B cell (primary cell): Measurements from ENCODE around the gene MAP2K3. TPM values are rescaled to one million over a fixed set of nuclear protein-coding genes. Genes with fewer than 3 reads are reported as not detected.

Experiments
- ATAC-seq: fragments of 200-7000 bp; cut with Tn5 transposase; one replicate; pipeline ENCODE4 v1.10.0; 2021; ENCODE audit warnings: low read depth, mild to moderate bottlenecking, moderate number of reproducible peaks, moderate library complexity
- CTCF ChIA-PET: fragments of 350-600 bp; sonication (Branson Sonifier 250); formaldehyde crosslinking; loops from one replicate; lab custom pipeline; 2021; ENCODE audit warnings: antibody characterized with exemption, inconsistent platforms; lab: Charles Lee
- POLR2A ChIA-PET: fragments of 350-600 bp; sonication (Branson Sonifier 250); formaldehyde crosslinking; loops from one replicate; lab custom pipeline; 2021; ENCODE audit warnings: antibody characterized with exemption; lab: Charles Lee
- DNase-seq: peaks from one replicate; pipeline ENCODE4 v3.0.0; 2013
- H2AFZ ChIP-seq: 2 replicates; pipeline ENCODE4 v1.6.1; 2012; ENCODE audit warnings: mild to moderate bottlenecking, low read depth, low read length; ENCODE audit not compliant: insufficient read depth, poor library complexity, severe bottlenecking
- H3K27ac ChIP-seq, 2 donors: 1 replicate in 1 of 2; 2 replicates in 1 of 2; pipeline ENCODE4 v1.5.1; 2012 to 2013; ENCODE audit warnings: low read length in 2 of 2, mild to moderate bottlenecking in 2 of 2, moderate library complexity in 1 of 2
- H3K27me3 ChIP-seq, 4 experiments: fragments of 200-600 bp in 1 of 4; sonication (generic) in 1 of 4; replicated peaks in 1 of 4; 1 replicate in 2 of 4; 2 replicates in 2 of 4; pipeline versions ENCODE4 v1.6.1 to v1.7.0; 2013 to 2016; ENCODE audit warnings: low read length in 3 of 4, mild to moderate bottlenecking in 2 of 4, mixed read lengths in 1 of 4, moderate library complexity in 1 of 4; ENCODE audit not compliant: insufficient read depth in 4 of 4, control insufficient read depth in 3 of 4; ENCODE audit errors: control extremely low read depth in 1 of 4
- H3K36me3 ChIP-seq, 2 experiments: replicated peaks in 1 of 2; 1 replicate in 1 of 2; 2 replicates in 1 of 2; pipeline versions ENCODE4 v1.6.1 to v1.7.1; 2013; ENCODE audit warnings: low read length in 1 of 2; ENCODE audit not compliant: insufficient read depth in 2 of 2, control insufficient read depth in 1 of 2; ENCODE audit errors: control extremely low read depth in 1 of 2, extremely low read depth in 1 of 2
- H3K4me1 ChIP-seq, 2 donors: fragments of 200-600 bp in 1 of 2; sonication (generic) in 1 of 2; 1 replicate in 1 of 2; 2 replicates in 1 of 2; pipeline versions ENCODE4 v1.5.1 to v1.6.1; 2013 to 2017; ENCODE audit warnings: low read length in 2 of 2; ENCODE audit not compliant: control insufficient read depth in 2 of 2, insufficient read depth in 2 of 2
- H3K4me2 ChIP-seq: replicated peaks from 2 replicates; pipeline ENCODE3; 2012; ENCODE audit warnings: mild to moderate bottlenecking, low read depth, low read length; ENCODE audit not compliant: poor library complexity, severe bottlenecking
- H3K4me3 ChIP-seq, 5 experiments: fragments of 200-600 bp in 1 of 5; sonication (generic) in 1 of 5; 1 replicate in 3 of 5; 2 replicates in 2 of 5; pipeline versions ENCODE4 v1.5.1 to v1.7.0; 2011 to 2016; ENCODE audit warnings: low read length in 4 of 5, mild to moderate bottlenecking in 4 of 5, low read depth in 2 of 5, control low read depth in 1 of 5, moderate library complexity in 1 of 5; ENCODE audit not compliant: insufficient read depth in 1 of 5; ENCODE audit errors: control extremely low read depth in 1 of 5, extremely low read depth in 1 of 5
- H3K79me2 ChIP-seq: fragments of 200-600 bp; sonication (generic); one replicate; pipeline ENCODE4 v1.6.0; 2016; ENCODE audit warnings: low read length; ENCODE audit not compliant: control insufficient read depth, insufficient read depth
- H3K9ac ChIP-seq: fragments of 200-600 bp; sonication (generic); 2 replicates; pipeline ENCODE4 v1.6.1; 2017; ENCODE audit warnings: mild to moderate bottlenecking, low read length, moderate library complexity
- H3K9me3 ChIP-seq, 3 donors: one replicate each; pipeline versions ENCODE4 v1.6.1 to v1.7.1; 2013; ENCODE audit warnings: low read length in 2 of 3; ENCODE audit not compliant: control insufficient read depth in 2 of 3, insufficient read depth in 1 of 3; ENCODE audit errors: control extremely low read depth in 1 of 3
- H4K20me1 ChIP-seq: 2 replicates; pipeline ENCODE4 v1.6.0; 2012; ENCODE audit warnings: mild to moderate bottlenecking, low read length; ENCODE audit not compliant: insufficient read depth, control insufficient read depth, poor library complexity, severe bottlenecking
- H3K27ac Mint-ChIP-seq: one replicate; pipeline ENCODE4 v1.8.0; 2021; ENCODE audit warnings: mixed read lengths
- H3K27me3 Mint-ChIP-seq: one replicate; pipeline ENCODE4 v1.8.0; 2021; ENCODE audit warnings: mixed read lengths
- H3K4me1 Mint-ChIP-seq: one replicate; pipeline ENCODE4 v1.8.0; 2021; ENCODE audit warnings: mixed read lengths
- H3K4me3 Mint-ChIP-seq: one replicate; pipeline ENCODE4 v1.8.0; 2021; ENCODE audit warnings: mixed read lengths
- H3K9me3 Mint-ChIP-seq: one replicate; pipeline ENCODE4 v1.8.0; 2022; ENCODE audit warnings: mixed read lengths; ENCODE audit not compliant: insufficient read depth
- EZH2 ChIP-seq: IDR thresholded peaks from 2 replicates; pipeline ENCODE4 v1.6.1; 2012; ENCODE audit warnings: borderline replicate concordance, low read depth, mild to moderate bottlenecking, moderate library complexity, low read length; ENCODE audit not compliant: insufficient read depth, poor library complexity, severe bottlenecking
- WGBS: methylation state at CpG from one replicate; pipeline ENCODE4 v1.1.5; 2013; ENCODE audit warnings: missing lambda C conversion rate; ENCODE audit not compliant: insufficient coverage; 5-methylcytosine and 5-hydroxymethylcytosine counted together
- intact Hi-C: fragments of 100-400 bp; cut with micrococcal nuclease; formaldehyde crosslinking; loops from one replicate; pipeline ENCODE4 v1.10.0; 2022
- polyA plus RNA-seq: library from polyadenylated mRNA; depleted of rRNA; stranded (reverse); fragments of >200 nt; gene quantifications from 2 replicates; pipeline ENCODE4 v1.2.3, GENCODE V29; 2012
- total RNA-seq, 2 donors: library from RNA; stranded (reverse); fragments of 120-200 nt in 1 of 2; gene quantifications; 1 replicate in 1 of 2; 2 replicates in 1 of 2; pipeline versions ENCODE4 v1.2.3 to v1.2.4, GENCODE V29; 2013 to 2022
- TF ChIP-seq, protein P1 (sequence below): fragments of 200-600 bp; IDR thresholded peaks from one replicate; pipeline ENCODE4 v1.8.0; 2022; ENCODE audit warnings: antibody characterized with exemption, mild to moderate bottlenecking

MAP2K3 gene
- total and polyA plus RNA-seq, 2 donors (not counting 1 experiment from before 2014, with no cell fraction given): 61.0 to 118 TPM

DNA sequence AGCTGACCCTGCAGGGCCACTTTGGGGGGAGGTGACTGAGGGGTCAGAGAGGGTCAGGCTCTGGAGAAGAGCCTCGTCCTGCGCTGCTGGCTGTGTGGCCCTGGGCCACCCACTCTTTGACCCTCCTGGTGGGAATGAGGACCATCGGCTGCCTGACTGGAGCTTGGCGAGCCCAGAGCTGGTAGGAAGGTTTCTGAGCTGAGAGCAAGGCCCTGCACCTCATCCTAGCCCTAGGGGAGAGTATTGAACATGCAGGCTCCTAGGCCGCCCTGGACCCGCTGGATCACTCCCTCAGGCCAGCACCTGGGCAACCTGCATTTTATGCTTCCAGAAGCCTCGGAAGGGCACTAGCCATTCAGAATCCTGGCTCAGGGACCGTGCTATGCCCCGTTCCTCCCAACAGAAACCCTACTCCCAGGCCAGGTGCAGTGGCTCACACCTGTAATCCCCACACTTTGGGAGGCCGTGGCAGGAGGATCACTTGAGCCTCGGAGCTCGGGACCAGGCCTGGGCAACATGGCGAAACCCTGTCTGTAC is 14.5 kb downstream of the MAP2K3 start:
- DNase-seq (no peak), ATAC-seq (no peak)
- H3K27me3 Mint-ChIP-seq: no peaks in the 10 kb centered on the region
- Histone ChIP-seq H3K9me3 (peaks cover 0 to 48% (median 0%) of the 10 kb centered on the region in 3 donors), H2AFZ (no peak overlapping the region), H3K4me1 (no peaks in the 10 kb centered on the region), H3K27ac (no peak overlapping the region), H3K9ac (no peak overlapping the region), H3K36me3 (peaks cover 0 to 63% of the 10 kb centered on the region in 2 experiments), H3K79me2 (peaks cover 44% of the 10 kb centered on the region), H3K4me3 (no peak overlapping the region), H4K20me1 (peaks cover 77% of the 10 kb centered on the region), H3K27me3 (no peaks in the 10 kb centered on the region), H3K4me2 (no peak overlapping the region)
- WGBS: 59% methylated on average over 13 of the region's 13 CpGs
- TF ChIP-seq EZH2: no peak
- TF ChIP-seq, protein P1, sequence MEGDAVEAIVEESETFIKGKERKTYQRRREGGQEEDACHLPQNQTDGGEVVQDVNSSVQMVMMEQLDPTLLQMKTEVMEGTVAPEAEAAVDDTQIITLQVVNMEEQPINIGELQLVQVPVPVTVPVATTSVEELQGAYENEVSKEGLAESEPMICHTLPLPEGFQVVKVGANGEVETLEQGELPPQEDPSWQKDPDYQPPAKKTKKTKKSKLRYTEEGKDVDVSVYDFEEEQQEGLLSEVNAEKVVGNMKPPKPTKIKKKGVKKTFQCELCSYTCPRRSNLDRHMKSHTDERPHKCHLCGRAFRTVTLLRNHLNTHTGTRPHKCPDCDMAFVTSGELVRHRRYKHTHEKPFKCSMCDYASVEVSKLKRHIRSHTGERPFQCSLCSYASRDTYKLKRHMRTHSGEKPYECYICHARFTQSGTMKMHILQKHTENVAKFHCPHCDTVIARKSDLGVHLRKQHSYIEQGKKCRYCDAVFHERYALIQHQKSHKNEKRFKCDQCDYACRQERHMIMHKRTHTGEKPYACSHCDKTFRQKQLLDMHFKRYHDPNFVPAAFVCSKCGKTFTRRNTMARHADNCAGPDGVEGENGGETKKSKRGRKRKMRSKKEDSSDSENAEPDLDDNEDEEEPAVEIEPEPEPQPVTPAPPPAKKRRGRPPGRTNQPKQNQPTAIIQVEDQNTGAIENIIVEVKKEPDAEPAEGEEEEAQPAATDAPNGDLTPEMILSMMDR: no peak
- no peak overlapping the region for H3K4me3 Mint-ChIP-seq
- H3K9me3 Mint-ChIP-seq: no peaks in the 10 kb centered on the region
- H3K4me1 Mint-ChIP-seq: peaks cover 11% of the 10 kb centered on the region
- CTCF ChIA-PET: interaction anchor here (0.7 to 1.0 kb wide), 3 partner anchors 19 to 214 kb away, joined by 3 to 4 read pairs (median 4); no protein-coding TSS in a partner anchor
- POLR2A ChIA-PET: interaction anchor here (1.1 to 1.8 kb wide), 2 partner anchors 11 to 24 kb away, joined by 4 to 7 read pairs; no protein-coding TSS in a partner anchor
- intact Hi-C loops: no loop called here
- H3K27ac Mint-ChIP-seq: peak overlapping the region; percentile 20

DNA sequence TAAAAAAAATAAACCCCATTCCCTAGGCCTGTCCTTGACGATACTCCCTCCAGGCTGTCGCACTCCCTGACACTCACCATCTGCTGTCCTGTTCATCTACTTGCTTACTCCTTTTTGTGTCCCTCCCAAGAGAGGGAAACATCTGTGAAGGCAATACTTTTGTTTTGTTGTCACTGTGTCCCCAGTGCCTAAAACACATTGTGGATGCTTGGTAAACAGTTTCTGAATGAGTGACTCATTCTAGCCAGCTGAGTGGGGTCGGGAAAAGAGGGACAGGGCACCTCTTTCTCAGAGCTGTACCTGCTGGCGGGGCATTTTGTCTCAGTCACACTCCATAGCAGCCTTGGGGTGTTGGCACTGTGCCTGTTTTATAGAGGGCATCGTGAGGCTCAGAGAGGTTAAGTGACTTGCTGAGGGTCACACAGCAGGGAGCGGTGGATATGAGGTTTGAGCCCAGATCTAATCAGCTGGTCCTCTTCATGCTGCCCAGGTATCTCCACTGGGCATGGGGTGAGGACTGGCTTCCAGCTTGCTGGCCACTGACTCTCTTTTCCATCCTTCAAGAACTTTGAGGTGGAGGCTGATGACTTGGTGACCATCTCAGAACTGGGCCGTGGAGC is 15.6 kb downstream of the MAP2K3 start:
- Histone ChIP-seq H3K4me3 (no peak overlapping the region), H3K4me1 (no peaks in the 10 kb centered on the region), H2AFZ (no peak overlapping the region), H4K20me1 (peaks cover 71% of the 10 kb centered on the region), H3K36me3 (peaks cover 0 to 68% of the 10 kb centered on the region in 2 experiments), H3K4me2 (no peak overlapping the region), H3K9ac (no peak overlapping the region), H3K27ac (no peak overlapping the region), H3K27me3 (no peaks in the 10 kb centered on the region), H3K9me3 (peaks cover 0 to 50% (median 0%) of the 10 kb centered on the region in 3 donors), H3K79me2 (peaks cover 33% of the 10 kb centered on the region)
- whole genome bisulfite sequencing: 66% methylated on average over 7 of the region's 7 CpGs
- H3K27me3 Mint-ChIP-seq: no peaks in the 10 kb centered on the region
- CTCF ChIA-PET: interaction anchor here (0.7 to 1.0 kb wide), 2 partner anchors 20 to 183 kb away, joined by 4 read pairs; no protein-coding TSS in a partner anchor
- POLR2A ChIA-PET: interaction anchor here (1.1 to 1.8 kb wide), 2 partner anchors 12 to 25 kb away, joined by 4 to 7 read pairs; no protein-coding TSS in a partner anchor
- peaks cover 4% of the 10 kb centered on the region for H3K4me1 Mint-ChIP-seq
- no peak for DNase-seq
- no peak for ATAC-seq
- H3K9me3 Mint-ChIP-seq: no peaks in the 10 kb centered on the region
- H3K4me3 Mint-ChIP-seq: no peak overlapping the region
- no peak overlapping the region for H3K27ac Mint-ChIP-seq
- intact Hi-C loops: no loop called here
- TF ChIP-seq, protein P1: no peak
- no peak for TF ChIP-seq EZH2
